A549 (cell line): Measurements from ENCODE around the gene IMP3. TPM values are rescaled to one million over a fixed set of nuclear protein-coding genes. Genes with fewer than 3 reads are reported as not detected.

Source experiments
- ATAC-seq, 2 experiments: fragments of 200-7000 bp in 1 of 2; fragments of >200 bp in 1 of 2; cut with Nextera tagmentation in 1 of 2; cut with Tn5 transposase in 1 of 2; 3 replicates each; pipeline versions ENCODE4 v1.8.0 to v1.9.1; 2018 to 2020; ENCODE audit warnings: mild to moderate bottlenecking in 1 of 2, moderate library complexity in 1 of 2
- CTCF ChIA-PET: fragments of 300-600 bp; sonication (Branson Sonifier 250); formaldehyde crosslinking; extraction: SDS; loops from one replicate; lab custom pipeline; 2021; ENCODE audit warnings: antibody characterized with exemption, inconsistent platforms; lab: Yijun Ruan, JAX
- POLR2A ChIA-PET: fragments of 350-600 bp; formaldehyde crosslinking; extraction: SDS; loops from one replicate; lab custom pipeline; 2021; ENCODE audit warnings: antibody characterized with exemption, inconsistent platforms; lab: Yijun Ruan, JAX
- DNase-seq, 2 experiments: peaks; one replicate each; pipeline versions ENCODE4 v3.0.0 to v3.0.0-alpha.2; 2011 to 2016; ENCODE audit warnings: low read depth in 1 of 2, low spot score in 1 of 2
- FAIRE-seq: peaks from 2 replicates; lab custom pipeline; 2011; peaks lifted over from hg19 to GRCh38; lab: Jason Lieb, UNC
- H3K27ac ChIP-seq, 2 experiments: fragments of >200 bp; sonication (Bioruptor Twin); formaldehyde crosslinking; 3 replicates each; pipeline ENCODE4 v1.5.1; 2016 to 2017
- H3K4me1 ChIP-seq: fragments of >200 bp; sonication (Bioruptor Twin); formaldehyde crosslinking; 3 replicates; pipeline ENCODE4 v1.6.1; 2016
- H3K4me2 ChIP-seq: fragments of >200 bp; sonication (Bioruptor Twin); formaldehyde crosslinking; 3 replicates; pipeline ENCODE4 v1.6.1; 2016
- H3K4me3 ChIP-seq: fragments of >200 bp; sonication (Bioruptor Twin); formaldehyde crosslinking; 3 replicates; pipeline ENCODE4 v1.5.1; 2016
- H3K9me3 ChIP-seq: fragments of >200 bp; sonication (Bioruptor Twin); formaldehyde crosslinking; 3 replicates; pipeline ENCODE4 v1.6.1; 2016
- CBX2 ChIP-seq: fragments of 200-600 bp; sonication (generic); IDR thresholded peaks from 2 replicates; pipeline ENCODE4 v1.6.1; 2016; ENCODE audit warnings: low read depth, mild to moderate bottlenecking, borderline replicate concordance
- CBX8 ChIP-seq: fragments of 200-600 bp; sonication (generic); IDR thresholded peaks from 2 replicates; pipeline ENCODE4 v1.6.1; 2016
- CEBPB ChIP-seq, 2 experiments: fragments of >200 bp in 1 of 2; sonication (Bioruptor Twin) in 1 of 2; formaldehyde crosslinking in 1 of 2; IDR thresholded peaks; 2 replicates each; pipeline ENCODE4 v1.6.1; 2012 to 2016
- CHD2 ChIP-seq: fragments of 150-350 bp; IDR thresholded peaks from 2 replicates; pipeline ENCODE4 v1.6.1; 2014; ENCODE audit warnings: low read length; ENCODE audit not compliant: partially characterized antibody
- EHF ChIP-seq: fragments of 250-450 bp; sonication (Bioruptor Pico); IDR thresholded peaks from 2 replicates; pipeline ENCODE4 v1.5.0; 2020; ENCODE audit warnings: mild to moderate bottlenecking
- EHMT2 ChIP-seq: fragments of 200-600 bp; sonication (generic); IDR thresholded peaks from 2 replicates; pipeline ENCODE4 v1.6.1; 2016; ENCODE audit warnings: antibody characterized with exemption, low read depth, mild to moderate bottlenecking, moderate library complexity
- FOSL2 ChIP-seq, 2 experiments: fragments of 450-650 bp in 1 of 2; fragments of >200 bp in 1 of 2; sonication (Bioruptor Twin) in 1 of 2; formaldehyde crosslinking; IDR thresholded peaks; 2 replicates each; pipeline versions ENCODE4 v1.5.0 to v1.6.1; 2016 to 2020; ENCODE audit warnings: mild to moderate bottlenecking in 1 of 2, moderate library complexity in 1 of 2
- HEYL ChIP-seq: fragments of 250-450 bp; sonication (Bioruptor Pico); IDR thresholded peaks from 2 replicates; pipeline ENCODE4 v1.8.0; 2021; ENCODE audit warnings: mild to moderate bottlenecking, moderate library complexity
- HMGXB4 ChIP-seq: fragments of 250-450 bp; sonication (Bioruptor Pico); IDR thresholded peaks from 2 replicates; pipeline ENCODE4 v1.5.0; 2021; ENCODE audit warnings: mild to moderate bottlenecking, moderate library complexity, borderline replicate concordance
- KDM5A ChIP-seq: fragments of 200-600 bp; sonication (generic); IDR thresholded peaks from 2 replicates; pipeline ENCODE4 v1.6.1; 2016; ENCODE audit warnings: antibody characterized with exemption, mild to moderate bottlenecking
- MAFK ChIP-seq: fragments of 450-650 bp; IDR thresholded peaks from 2 replicates; pipeline ENCODE4 v1.6.1; 2014; ENCODE audit not compliant: partially characterized antibody
- MAX ChIP-seq: IDR thresholded peaks from 2 replicates; pipeline ENCODE4 v1.6.1; 2012
- MYC ChIP-seq: IDR thresholded peaks from 2 replicates; pipeline ENCODE4 v1.6.1; 2012; ENCODE audit warnings: mild to moderate bottlenecking, inconsistent platforms, low read length, improper control_type of control experiment, borderline replicate concordance
- NFE2L2 ChIP-seq: fragments of 150-350 bp; conservative IDR thresholded peaks from 2 replicates; pipeline ENCODE4 v1.6.1; 2014; ENCODE audit warnings: low read length
- NR3C1 ChIP-seq: fragments of >200 bp; sonication (Bioruptor Twin); formaldehyde crosslinking; IDR thresholded peaks from 3 replicates; pipeline ENCODE4 v1.6.1; 2017
- RAD21 ChIP-seq, 2 experiments: fragments of >200 bp in 1 of 2; sonication (Bioruptor Twin) in 1 of 2; formaldehyde crosslinking in 1 of 2; IDR thresholded peaks in 1 of 2; conservative IDR thresholded peaks in 1 of 2; 2 replicates in 1 of 2; 3 replicates in 1 of 2; pipeline ENCODE4 v1.6.1; 2012 to 2018; ENCODE audit warnings: inconsistent platforms in 1 of 2
- RCOR1 ChIP-seq: fragments of 150-350 bp; IDR thresholded peaks from 2 replicates; pipeline ENCODE4 v1.6.1; 2014; ENCODE audit warnings: antibody characterized with exemption, low read length, low read depth
- RNF2 ChIP-seq: fragments of 200-600 bp; sonication (generic); IDR thresholded peaks from 2 replicates; pipeline ENCODE4 v1.6.1; 2016; ENCODE audit warnings: low read depth, mild to moderate bottlenecking, antibody characterized with exemption, moderate library complexity, borderline replicate concordance
- ZFP36 ChIP-seq: fragments of 450-650 bp; IDR thresholded peaks from 2 replicates; pipeline ENCODE4 v1.6.1; 2014; ENCODE audit warnings: borderline replicate concordance; ENCODE audit not compliant: partially characterized antibody
- ZNF302 ChIP-seq: fragments of 250-450 bp; sonication (Bioruptor Pico); IDR thresholded peaks from 2 replicates; pipeline ENCODE4 v1.9.0; 2021; ENCODE audit warnings: inconsistent platforms, mild to moderate bottlenecking, moderate library complexity
- WGBS: methylation state at CpG from one replicate; pipeline ENCODE4 v1.1.6; 2017; ENCODE audit errors: missing lambda C conversion rate; 5-methylcytosine and 5-hydroxymethylcytosine counted together
- polyA plus RNA-seq, 4 experiments: library from polyadenylated mRNA; depleted of rRNA in 3 of 4; stranded (reverse); fragments of >200 nt; fragmentation: RNase III in 1 of 4; extraction: RNeasy Plus Mini Kit Qiagen cat#74134 plus additional on column Dnase treatment in 1 of 4; gene quantifications; 2 replicates in 3 of 4; 3 replicates in 1 of 4; pipeline ENCODE4 v1.2.3, GENCODE V29; 2011 to 2017
- TF ChIP-seq, protein P1 (sequence below): IDR thresholded peaks from 2 replicates; pipeline ENCODE4 v1.6.1; 2012; ENCODE audit warnings: low read depth, borderline replicate concordance
- TF ChIP-seq, protein P2 (sequence below): fragments of >200 bp; sonication (Bioruptor Twin); formaldehyde crosslinking; IDR thresholded peaks from 3 replicates; pipeline ENCODE4 v1.6.1; 2016
- TF ChIP-seq, protein P3 (sequence below): fragments of >200 bp; sonication (Bioruptor Twin); formaldehyde crosslinking; IDR thresholded peaks from 3 replicates; pipeline ENCODE4 v1.5.1; 2016
- TF ChIP-seq, protein P4 (sequence below): fragments of 450-650 bp; IDR thresholded peaks from 2 replicates; pipeline ENCODE4 v1.6.1; 2014; ENCODE audit warnings: antibody characterized with exemption

The IMP3 gene
- polyA plus RNA-seq, 2 of the 4 experiments (the other 2 are of a cell fraction), result 90.0 to 94.7 TPM

GRCh38 chr15:75666823-75667501, 26.9 kb upstream of the IMP3 start (continued):
- TF ChIP-seq MYC, result 0 out of 2 replicates have a peak, but pooled peaks have one; percentile 59
- no peak for TF ChIP-seq ZNF302 (CRISPR knock-in tag)

DNA sequence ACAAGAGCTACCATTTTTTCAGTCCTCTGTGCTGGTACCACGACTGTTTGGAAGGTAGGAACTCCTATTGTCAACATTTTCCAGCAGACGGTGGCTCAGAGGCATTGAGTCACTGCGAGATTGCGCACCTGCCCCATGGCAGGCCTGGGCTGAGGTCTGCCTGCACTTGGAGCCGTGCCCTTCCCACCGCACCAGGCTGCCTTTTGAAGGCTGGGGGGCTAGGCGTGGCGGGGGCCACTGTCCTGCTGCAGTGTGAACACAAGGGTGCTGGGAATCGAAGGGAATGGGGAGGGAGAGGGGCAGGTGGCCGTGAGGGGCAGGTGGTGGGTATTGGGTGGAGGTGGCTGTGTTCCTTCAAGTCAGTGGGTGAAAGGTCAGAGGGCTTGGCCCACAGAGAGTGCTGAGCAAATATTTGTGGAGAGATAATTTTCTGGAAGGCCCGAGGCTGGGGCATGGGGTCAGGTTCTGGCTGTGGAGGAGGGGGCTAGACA, 24.0 kb upstream of the IMP3 start:
- TF ChIP-seq MAFK (no peak), CBX2 (no peak), RNF2 (no peak), ZNF302 (CRISPR knock-in tag) (no peak)
- TF ChIP-seq, protein P1, sequence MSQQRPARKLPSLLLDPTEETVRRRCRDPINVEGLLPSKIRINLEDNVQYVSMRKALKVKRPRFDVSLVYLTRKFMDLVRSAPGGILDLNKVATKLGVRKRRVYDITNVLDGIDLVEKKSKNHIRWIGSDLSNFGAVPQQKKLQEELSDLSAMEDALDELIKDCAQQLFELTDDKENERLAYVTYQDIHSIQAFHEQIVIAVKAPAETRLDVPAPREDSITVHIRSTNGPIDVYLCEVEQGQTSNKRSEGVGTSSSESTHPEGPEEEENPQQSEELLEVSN, result no peak
- CTCF ChIA-PET, result interaction anchor here (15.3 kb wide), 1 partner anchor 19 kb away, joined by 237 read pairs; no protein-coding TSS in a partner anchor
- Histone ChIP-seq H3K27ac (peak overlapping the region in 1 of 2 experiments; percentile 83; a peak in 3 of 6 replicates), H3K9me3 (no peaks in the 10 kb centered on the region), H3K4me1 (peaks cover 79% of the 10 kb centered on the region), H3K4me3 (no peak overlapping the region), H3K4me2 (peak overlapping the region; percentile 38)
- WGBS, result 63% methylated on average over 11 of the region's 11 CpGs
- FAIRE-seq, result no peak
- ATAC-seq, result no peak
- POLR2A ChIA-PET, result no interaction called here
- no peak for DNase-seq

DNA sequence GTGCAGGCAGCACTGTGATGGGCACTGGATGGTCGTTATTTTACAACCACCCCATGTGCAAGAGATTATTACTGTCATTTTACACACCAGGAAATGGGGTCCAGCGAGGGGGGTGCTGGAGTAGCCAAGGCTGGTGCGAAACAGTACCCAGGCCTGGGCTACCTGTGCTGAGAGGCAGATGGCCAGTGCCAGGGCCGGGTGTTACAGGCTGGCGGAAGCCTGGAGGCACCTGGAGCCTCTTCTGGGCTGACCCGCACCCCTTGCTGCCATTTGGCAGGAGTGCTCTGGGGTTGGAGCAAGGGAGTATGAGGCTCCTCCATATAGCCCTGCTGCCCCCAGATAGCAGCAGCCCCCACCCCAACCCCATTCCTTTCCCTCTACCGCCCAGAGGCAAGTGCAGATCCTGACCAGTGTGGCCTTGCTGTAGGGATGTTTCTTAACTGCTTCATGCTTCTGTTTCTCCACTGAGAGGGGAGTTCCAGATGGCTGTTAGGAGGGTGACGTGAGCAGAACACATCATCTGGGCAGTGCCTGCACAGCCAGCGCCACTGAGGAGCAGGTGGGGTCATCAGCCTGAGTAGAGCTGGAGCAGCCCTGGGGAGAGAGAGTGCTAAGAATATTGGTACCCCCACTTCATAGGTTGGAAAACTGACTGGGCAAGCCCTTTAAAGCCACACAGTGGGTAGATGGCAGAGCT, 22.9 kb upstream of the IMP3 start:
- H3K4me3 ChIP-seq, result no peak overlapping the region
- TF ChIP-seq MAX (no peak), HMGXB4 (CRISPR knock-in tag) (no peak), CHD2 (no peak), ZFP36 (no peak), HEYL (CRISPR knock-in tag) (no peak), KDM5A (no peak), RAD21 (conservative IDR thresholded peaks at IDR 0.05 in 1 of 2, IDR thresholded peaks at IDR 0.05 in 1 of 2) (no peak), FOSL2 (IDR thresholded peaks at IDR 0.05) (no peak), FOSL2 (CRISPR knock-in tag; IDR thresholded peaks at IDR 0.05) (no peak), EHF (no peak), CBX8 (no peak), NR3C1 (no peak), EHMT2 (no peak), NFE2L2 (no peak), RNF2 (no peak), RCOR1 (no peak), CEBPB (IDR thresholded peaks at IDR 0.05) (no peak)
- TF ChIP-seq, protein P2, sequence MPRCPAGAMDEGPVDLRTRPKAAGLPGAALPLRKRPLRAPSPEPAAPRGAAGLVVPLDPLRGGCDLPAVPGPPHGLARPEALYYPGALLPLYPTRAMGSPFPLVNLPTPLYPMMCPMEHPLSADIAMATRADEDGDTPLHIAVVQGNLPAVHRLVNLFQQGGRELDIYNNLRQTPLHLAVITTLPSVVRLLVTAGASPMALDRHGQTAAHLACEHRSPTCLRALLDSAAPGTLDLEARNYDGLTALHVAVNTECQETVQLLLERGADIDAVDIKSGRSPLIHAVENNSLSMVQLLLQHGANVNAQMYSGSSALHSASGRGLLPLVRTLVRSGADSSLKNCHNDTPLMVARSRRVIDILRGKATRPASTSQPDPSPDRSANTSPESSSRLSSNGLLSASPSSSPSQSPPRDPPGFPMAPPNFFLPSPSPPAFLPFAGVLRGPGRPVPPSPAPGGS, result no peak
- TF ChIP-seq, protein P3, sequence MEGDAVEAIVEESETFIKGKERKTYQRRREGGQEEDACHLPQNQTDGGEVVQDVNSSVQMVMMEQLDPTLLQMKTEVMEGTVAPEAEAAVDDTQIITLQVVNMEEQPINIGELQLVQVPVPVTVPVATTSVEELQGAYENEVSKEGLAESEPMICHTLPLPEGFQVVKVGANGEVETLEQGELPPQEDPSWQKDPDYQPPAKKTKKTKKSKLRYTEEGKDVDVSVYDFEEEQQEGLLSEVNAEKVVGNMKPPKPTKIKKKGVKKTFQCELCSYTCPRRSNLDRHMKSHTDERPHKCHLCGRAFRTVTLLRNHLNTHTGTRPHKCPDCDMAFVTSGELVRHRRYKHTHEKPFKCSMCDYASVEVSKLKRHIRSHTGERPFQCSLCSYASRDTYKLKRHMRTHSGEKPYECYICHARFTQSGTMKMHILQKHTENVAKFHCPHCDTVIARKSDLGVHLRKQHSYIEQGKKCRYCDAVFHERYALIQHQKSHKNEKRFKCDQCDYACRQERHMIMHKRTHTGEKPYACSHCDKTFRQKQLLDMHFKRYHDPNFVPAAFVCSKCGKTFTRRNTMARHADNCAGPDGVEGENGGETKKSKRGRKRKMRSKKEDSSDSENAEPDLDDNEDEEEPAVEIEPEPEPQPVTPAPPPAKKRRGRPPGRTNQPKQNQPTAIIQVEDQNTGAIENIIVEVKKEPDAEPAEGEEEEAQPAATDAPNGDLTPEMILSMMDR, result no peak
- TF ChIP-seq, protein P4, sequence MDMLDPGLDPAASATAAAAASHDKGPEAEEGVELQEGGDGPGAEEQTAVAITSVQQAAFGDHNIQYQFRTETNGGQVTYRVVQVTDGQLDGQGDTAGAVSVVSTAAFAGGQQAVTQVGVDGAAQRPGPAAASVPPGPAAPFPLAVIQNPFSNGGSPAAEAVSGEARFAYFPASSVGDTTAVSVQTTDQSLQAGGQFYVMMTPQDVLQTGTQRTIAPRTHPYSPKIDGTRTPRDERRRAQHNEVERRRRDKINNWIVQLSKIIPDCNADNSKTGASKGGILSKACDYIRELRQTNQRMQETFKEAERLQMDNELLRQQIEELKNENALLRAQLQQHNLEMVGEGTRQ, result no peak
- POLR2A ChIA-PET, result no interaction called here
- H3K4me2 ChIP-seq, result no peak overlapping the region
- H3K27ac ChIP-seq, result peak overlapping the region in 1 of 2 experiments; percentile 83; a peak in 3 of 6 replicates
- 89% methylated on average over 9 of the region's 9 CpGs for WGBS
- FAIRE-seq (no peak), ATAC-seq (no peak), DNase-seq (no peak)
- no peaks in the 10 kb centered on the region for H3K9me3 ChIP-seq
- CTCF ChIA-PET, result interaction anchor here (2.2 to 15.3 kb wide), 4 partner anchors 15 to 139 kb away, joined by 5 to 237 read pairs (median 36); partner anchors contain the start of genes IMP3 and SNX33
- peaks cover 73% of the 10 kb centered on the region for H3K4me1 ChIP-seq
